GM12878 (cell line): Measurements from ENCODE around the gene RTL9. TPM values are rescaled to one million over a fixed set of nuclear protein-coding genes. Genes with fewer than 3 reads are reported as not detected.

Experiments
- ATAC-seq: fragments of 200-7000 bp; cut with Tn5 transposase; 3 replicates; pipeline ENCODE4 v1.9.1; 2020; ENCODE audit warnings: mild to moderate bottlenecking, moderate library complexity
- BruUV-seq: library from RNA; stranded (reverse); fragments of 400-500 nt; replicated peaks from 2 replicates; lab custom pipeline; 2021; lab: Mats Ljungman, UMichigan
- CTCF ChIA-PET: fragments of 300-600 bp; sonication (Branson Sonifier 250); formaldehyde crosslinking; extraction: SDS; loops from one replicate; lab custom pipeline; 2021; ENCODE audit warnings: inconsistent platforms; lab: Yijun Ruan, JAX
- POLR2A ChIA-PET: fragments of 350-600 bp; formaldehyde crosslinking; extraction: SDS; loops from one replicate; lab custom pipeline; 2021; ENCODE audit warnings: inconsistent platforms; lab: Charles Lee
- RAD21 ChIA-PET: fragments of 300-600 bp; sonication (Branson Sonifier 250); formaldehyde crosslinking; loops from one replicate; lab custom pipeline; 2023; ENCODE audit warnings: antibody characterized with exemption; ENCODE audit not compliant: unreplicated experiment; lab: Charles Lee
- SMC1A ChIA-PET: fragments of 300-600 bp; sonication (Branson Sonifier 250); formaldehyde crosslinking; loops from one replicate; lab custom pipeline; 2023; ENCODE audit not compliant: unreplicated experiment, uncharacterized antibody; lab: Charles Lee
- DNase-seq: peaks from one replicate; pipeline ENCODE4 v3.0.0-alpha.2; 2011; ENCODE audit warnings: low read depth, low spot score
- FAIRE-seq: peaks from 3 replicates; lab custom pipeline; 2011; peaks lifted over from hg19 to GRCh38; lab: Jason Lieb, UNC
- H2AFZ ChIP-seq: 2 replicates; pipeline ENCODE4 v1.6.0; 2011; ENCODE audit warnings: low read depth, low read length, control low read depth; ENCODE audit not compliant: control insufficient read depth
- H3K27ac ChIP-seq: 2 replicates; pipeline ENCODE4 v1.5.1; 2011; ENCODE audit warnings: control low read depth; ENCODE audit not compliant: control insufficient read depth, insufficient read depth
- H3K27me3 ChIP-seq, 2 experiments: replicated peaks in 1 of 2; 2 replicates each; pipeline versions ENCODE4 v1.6.0 to v1.6.1; 2011; ENCODE audit warnings: low read length in 1 of 2; ENCODE audit not compliant: control insufficient read depth in 2 of 2, insufficient read depth in 2 of 2
- H3K36me3 ChIP-seq, 2 experiments: 2 replicates each; pipeline ENCODE4 v1.5.1; 2011; ENCODE audit warnings: low read length in 1 of 2; ENCODE audit not compliant: control insufficient read depth in 2 of 2, insufficient read depth in 2 of 2
- H3K4me1 ChIP-seq: 2 replicates; pipeline ENCODE4 v1.6.1; 2011; ENCODE audit warnings: mild to moderate bottlenecking, low read length, moderate library complexity, mixed read lengths; ENCODE audit not compliant: control insufficient read depth, insufficient read depth
- H3K4me2 ChIP-seq: 2 replicates; pipeline ENCODE4 v1.6.0; 2011; ENCODE audit warnings: control low read depth; ENCODE audit not compliant: control insufficient read depth, insufficient read depth
- H3K4me3 ChIP-seq: fragments of 200-600 bp; sonication (generic); 2 replicates; pipeline ENCODE4 v1.5.1; 2016
- H3K79me2 ChIP-seq: 2 replicates; pipeline ENCODE4 v1.6.0; 2011; ENCODE audit warnings: low read length; ENCODE audit not compliant: control insufficient read depth, insufficient read depth
- H3K9ac ChIP-seq: 2 replicates; pipeline ENCODE4 v1.8.0; 2011; ENCODE audit warnings: low read length, control low read depth, mixed read lengths; ENCODE audit not compliant: control insufficient read depth, insufficient read depth
- H3K9me3 ChIP-seq: replicated peaks from 3 replicates; pipeline ENCODE4 v1.5.1; 2011; ENCODE audit warnings: mild to moderate bottlenecking, low read length; ENCODE audit not compliant: control insufficient read depth, insufficient read depth
- H4K20me1 ChIP-seq: 2 replicates; pipeline ENCODE4 v1.6.0; 2011; ENCODE audit not compliant: control insufficient read depth, insufficient read depth
- BHLHE40 ChIP-seq, 2 experiments: fragments of 450-650 bp in 1 of 2; IDR thresholded peaks; 2 replicates each; pipeline ENCODE4 v1.6.1; 2011 to 2017; ENCODE audit warnings: low read depth in 2 of 2, borderline replicate concordance in 1 of 2, improper control_type of control experiment in 1 of 2, low read length in 1 of 2, mild to moderate bottlenecking in 1 of 2
- BMI1 ChIP-seq: fragments of 450-650 bp; IDR thresholded peaks from 2 replicates; pipeline ENCODE4 v1.6.1; 2016; ENCODE audit warnings: mild to moderate bottlenecking, moderate library complexity, borderline replicate concordance
- CREB1 ChIP-seq: IDR thresholded peaks from 2 replicates; pipeline ENCODE4 v1.6.1; 2012; ENCODE audit warnings: low read depth, mild to moderate bottlenecking, inconsistent platforms
- HDAC2 ChIP-seq: fragments of 200-600 bp; sonication (generic); IDR thresholded peaks from 2 replicates; pipeline ENCODE4 v1.6.1; 2017
- HDAC6 ChIP-seq: fragments of 200-600 bp; sonication (generic); IDR thresholded peaks from one replicate; pipeline ENCODE4 v1.8.0; 2017; ENCODE audit warnings: antibody characterized with exemption; ENCODE audit not compliant: unreplicated experiment
- MEF2A ChIP-seq: IDR thresholded peaks from 2 replicates; pipeline ENCODE4 v1.6.1; 2011; ENCODE audit warnings: low read depth, mild to moderate bottlenecking, low read length, moderate library complexity; ENCODE audit not compliant: insufficient read depth
- MEF2B ChIP-seq: fragments of 450-650 bp; IDR thresholded peaks from 2 replicates; pipeline ENCODE4 v1.6.1; 2018; ENCODE audit warnings: mild to moderate bottlenecking, moderate library complexity; ENCODE audit not compliant: partially characterized antibody, poor library complexity, severe bottlenecking
- MTA2 ChIP-seq: fragments of 450-650 bp; IDR thresholded peaks from 2 replicates; pipeline ENCODE4 v1.6.1; 2016; ENCODE audit warnings: low read depth, mild to moderate bottlenecking, moderate library complexity
- POLR2A ChIP-seq: IDR thresholded peaks from 2 replicates; pipeline ENCODE4 v1.6.1; 2011; ENCODE audit warnings: low read depth, mild to moderate bottlenecking, low read length
- RB1 ChIP-seq: fragments of 450-650 bp; formaldehyde crosslinking; IDR thresholded peaks from 2 replicates; pipeline ENCODE4 v1.6.1; 2017; ENCODE audit warnings: mild to moderate bottlenecking, borderline replicate concordance
- SIN3A ChIP-seq: IDR thresholded peaks from 2 replicates; pipeline ENCODE4 v1.6.1; 2012; ENCODE audit warnings: low read depth, low read length, improper control_type of control experiment
- USF2 ChIP-seq: IDR thresholded peaks from 2 replicates; pipeline ENCODE4 v1.6.1; 2011; ENCODE audit warnings: low read depth, low read length, improper control_type of control experiment, borderline replicate concordance
- ZBTB11 ChIP-seq: fragments of 450-650 bp; formaldehyde crosslinking; IDR thresholded peaks from 2 replicates; pipeline ENCODE4 v1.5.0; 2022; ENCODE audit warnings: mild to moderate bottlenecking, missing genetic modification characterization
- ZBTB4 ChIP-seq: fragments of 450-650 bp; formaldehyde crosslinking; IDR thresholded peaks from 2 replicates; pipeline ENCODE4 v1.4.0; 2022; ENCODE audit warnings: mild to moderate bottlenecking, moderate library complexity
- ZNF217 ChIP-seq: fragments of 450-650 bp; IDR thresholded peaks from 2 replicates; pipeline ENCODE4 v1.6.1; 2017; ENCODE audit warnings: antibody characterized with exemption, mild to moderate bottlenecking
- ZNF24 ChIP-seq: fragments of 450-650 bp; IDR thresholded peaks from 2 replicates; pipeline ENCODE4 v1.6.1; 2017; ENCODE audit warnings: antibody characterized with exemption, mild to moderate bottlenecking
- ZNF622 ChIP-seq: fragments of 450-650 bp; IDR thresholded peaks from 2 replicates; pipeline ENCODE4 v1.6.1; 2017; ENCODE audit warnings: mild to moderate bottlenecking, inconsistent platforms
- WGBS: methylation state at CpG from one replicate; pipeline ENCODE4 v1.1.6; 2016; ENCODE audit warnings: low lambda C conversion rate; ENCODE audit not compliant: insufficient replicate concordance, insufficient coverage; ENCODE audit errors: missing lambda C conversion rate; 5-methylcytosine and 5-hydroxymethylcytosine counted together
- in situ Hi-C: fragments of 300-500 bp; cut with MboI; formaldehyde crosslinking; loops from 9 replicates; pipeline ENCODE4 v1.14.3; 2018; ENCODE audit warnings: mixed read lengths
- intact Hi-C: fragments of 100-400 bp; cut with micrococcal nuclease; formaldehyde crosslinking; loops from one replicate; pipeline ENCODE4 v1.14.2; 2022; ENCODE audit not compliant: unreplicated experiment
- polyA plus RNA-seq, 11 experiments: library from polyadenylated mRNA; depleted of rRNA in 4 of 11; unstranded in 6 of 11; stranded (reverse) in 5 of 11; fragments of >200 nt; fragmentation: Nextera tagmentation in 4 of 11; fragmentation: Illumina TruSeq in 1 of 11; extraction: Ambion mirVana in 4 of 11; extraction: Trizol in 1 of 11; gene quantifications; 1 replicate in 1 of 11; 2 replicates in 10 of 11; pipeline versions ENCODE4 v1.2.1 to v1.2.3, GENCODE V29; 2011 to 2016; ENCODE audit warnings: inconsistent platforms in 2 of 11, missing spikeins in 2 of 11, low read depth in 1 of 11
- total RNA-seq, 4 experiments: library from RNA; depleted of rRNA in 3 of 4; stranded (reverse); fragments of >200 nt in 3 of 4; fragmentation: Illumina TruSeq in 1 of 4; extraction: Trizol in 1 of 4; gene quantifications; 2 replicates each; pipeline versions ENCODE4 v1.2.1 to v1.2.3, GENCODE V29; 2013 to 2021

Gene RTL9
- total and polyA plus RNA-seq, 10 of the 15 experiments (the other 5 are each of a cell fraction or from before 2014, with no cell fraction given) = 0.05 to 1.2 (median 0.17) TPM

- FAIRE-seq = no peak
- no peak for DNase-seq
- Histone ChIP-seq H3K79me2 (no peaks in the 10 kb centered on the region), H2AFZ (no peak overlapping the region), H3K4me3 (no peak overlapping the region), H3K27ac (no peak overlapping the region), H3K9ac (no peak overlapping the region), H4K20me1 (no peaks in the 10 kb centered on the region), H3K27me3 (no peaks in the 10 kb centered on the region), H3K9me3 (no peaks in the 10 kb centered on the region), H3K4me1 (no peaks in the 10 kb centered on the region), H3K4me2 (no peak overlapping the region), H3K36me3 (no peaks in the 10 kb centered on the region)
- RAD21 ChIA-PET = interaction anchor here (0.9 kb wide), 1 partner anchor 8 kb away, joined by 3 read pairs; no protein-coding TSS in a partner anchor
- BruUV-seq = no TSS peak
- WGBS = 18% methylated on average over 2 of the region's 2 CpGs
- intact Hi-C loops (no loop called here), in situ Hi-C loops (no loop called here)
- CTCF ChIA-PET = interaction anchor here (1.0 to 1.1 kb wide), 2 partner anchors 216 to 226 kb away, joined by 3 to 5 read pairs; no protein-coding TSS in a partner anchor
- SMC1A ChIA-PET = interaction anchor here (1.5 kb wide), 1 partner anchor 26 kb away, joined by 3 read pairs; no protein-coding TSS in a partner anchor
- POLR2A ChIA-PET = interaction anchor here (0.6 kb wide), 1 partner anchor 475 kb away, joined by 4 read pairs; no protein-coding TSS in a partner anchor
- ATAC-seq = no peak
- no peak for TF ChIP-seq MTA2
- no peak for TF ChIP-seq BHLHE40 (IDR thresholded peaks at IDR 0.05; ENCODE audit: borderline replicate concordance in 1 of 2, low read depth in 2 of 2, low read length in 1 of 2)
- TF ChIP-seq CREB1 = no peak
- TF ChIP-seq HDAC6 = no peak
- no peak for TF ChIP-seq POLR2A
- TF ChIP-seq RB1 = no peak
- no peak for TF ChIP-seq ZNF217
- no peak for TF ChIP-seq BMI1
- TF ChIP-seq MEF2A = no peak
- no peak for TF ChIP-seq ZBTB4 (CRISPR knock-in tag)
- TF ChIP-seq MEF2B = no peak
- TF ChIP-seq ZBTB11 = no peak
- TF ChIP-seq USF2 = no peak
- no peak for TF ChIP-seq HDAC2
- TF ChIP-seq ZNF622 = no peak
- TF ChIP-seq ZNF24 = no peak
- TF ChIP-seq SIN3A = no peak
Measured at GRCh38 chrX:110384490-110384889, 25.8 kb downstream of the RTL9 start.
